Testis (tissue), 2 donors: Measurements from ENCODE around the gene MOXD1.

Experiments
- POLR2A ChIP-seq: fragments of 450-650 bp; IDR thresholded peaks from one replicate; pipeline ENCODE4 v1.6.1; 2017; ENCODE audit warnings: antibody characterized with exemption, mild to moderate bottlenecking, moderate library complexity
- TF ChIP-seq, protein P1 (sequence below), 3 experiments: fragments of 450-650 bp in 2 of 3; fragments of 200-600 bp in 1 of 3; sonication (generic) in 1 of 3; IDR thresholded peaks; one replicate each; pipeline ENCODE4 v1.5.1; 2016 to 2019; ENCODE audit warnings: antibody characterized with exemption in 3 of 3, mild to moderate bottlenecking in 2 of 3, moderate library complexity in 1 of 3

DNA sequence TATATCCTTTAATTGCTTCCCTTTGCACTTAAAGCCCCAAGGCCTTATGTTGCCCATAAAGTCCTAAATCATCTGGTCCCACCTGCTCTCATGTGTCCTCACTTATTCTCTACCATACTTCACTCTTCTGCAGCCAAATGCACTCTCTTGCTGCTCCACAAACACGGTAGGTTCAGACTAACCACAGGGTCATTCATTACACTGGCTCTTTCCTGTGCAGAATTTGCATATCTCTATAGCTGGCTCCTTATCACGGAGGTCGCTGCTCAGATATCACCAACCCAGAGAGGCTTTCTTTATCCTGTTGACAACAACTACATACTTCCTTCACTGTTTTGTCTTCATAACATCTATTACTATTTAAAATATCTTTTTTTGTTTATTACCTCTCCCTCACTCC, 86.8 kb downstream of the MOXD1 start:
- no peak for TF ChIP-seq POLR2A
- TF ChIP-seq, protein P1, sequence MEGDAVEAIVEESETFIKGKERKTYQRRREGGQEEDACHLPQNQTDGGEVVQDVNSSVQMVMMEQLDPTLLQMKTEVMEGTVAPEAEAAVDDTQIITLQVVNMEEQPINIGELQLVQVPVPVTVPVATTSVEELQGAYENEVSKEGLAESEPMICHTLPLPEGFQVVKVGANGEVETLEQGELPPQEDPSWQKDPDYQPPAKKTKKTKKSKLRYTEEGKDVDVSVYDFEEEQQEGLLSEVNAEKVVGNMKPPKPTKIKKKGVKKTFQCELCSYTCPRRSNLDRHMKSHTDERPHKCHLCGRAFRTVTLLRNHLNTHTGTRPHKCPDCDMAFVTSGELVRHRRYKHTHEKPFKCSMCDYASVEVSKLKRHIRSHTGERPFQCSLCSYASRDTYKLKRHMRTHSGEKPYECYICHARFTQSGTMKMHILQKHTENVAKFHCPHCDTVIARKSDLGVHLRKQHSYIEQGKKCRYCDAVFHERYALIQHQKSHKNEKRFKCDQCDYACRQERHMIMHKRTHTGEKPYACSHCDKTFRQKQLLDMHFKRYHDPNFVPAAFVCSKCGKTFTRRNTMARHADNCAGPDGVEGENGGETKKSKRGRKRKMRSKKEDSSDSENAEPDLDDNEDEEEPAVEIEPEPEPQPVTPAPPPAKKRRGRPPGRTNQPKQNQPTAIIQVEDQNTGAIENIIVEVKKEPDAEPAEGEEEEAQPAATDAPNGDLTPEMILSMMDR (IDR thresholded peaks at IDR 0.05) = no peak
